ENCODE data around the gene MARF1. TPM values are rescaled to one million over a fixed set of nuclear protein-coding genes. Genes with fewer than 3 reads are reported as not detected.

Gene MARF1
- polyA plus RNA-seq, 1 donor (not counting 4 experiments of a cell fraction or from before 2014, with no cell fraction given), result 12.5 TPM

DNA sequence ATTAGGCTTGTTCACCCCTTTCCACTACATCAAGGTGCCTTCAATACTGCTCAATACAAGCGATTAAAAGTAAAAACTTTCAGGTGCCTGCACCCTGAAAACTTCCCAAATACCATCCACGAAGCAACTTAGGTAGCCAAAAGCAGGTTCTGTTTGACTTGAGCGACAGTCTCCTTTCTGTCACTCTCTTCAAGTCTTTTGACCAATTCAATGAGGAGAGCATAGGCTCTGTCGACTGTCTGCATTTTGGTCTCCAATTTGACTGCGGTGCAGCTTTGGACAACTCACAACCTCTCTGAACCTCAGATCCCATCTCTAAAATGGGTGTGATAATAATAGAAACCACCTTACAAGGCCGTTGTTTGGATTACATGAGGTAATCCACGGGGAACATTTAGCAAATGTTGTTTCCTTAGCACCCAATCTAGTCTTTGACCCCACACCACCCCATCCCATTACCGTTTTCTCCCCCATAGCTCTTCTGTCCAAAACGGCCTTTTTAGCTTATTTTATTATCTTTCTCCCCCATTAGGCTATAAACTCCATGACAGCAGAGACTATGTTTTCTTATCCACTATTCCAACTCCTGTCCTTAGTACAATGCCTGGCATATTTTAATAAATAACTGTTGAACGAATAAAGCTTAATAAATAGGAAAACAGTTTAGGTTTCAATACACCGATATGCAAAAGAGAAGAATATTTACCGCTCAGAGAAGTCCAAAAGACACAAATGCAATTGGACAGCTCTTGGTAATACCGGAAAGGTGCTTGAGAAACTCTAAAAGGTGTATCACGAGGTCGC is 999 bp downstream of the MARF1 start:
- peak; percentile 44 for FAIRE-seq

DNA sequence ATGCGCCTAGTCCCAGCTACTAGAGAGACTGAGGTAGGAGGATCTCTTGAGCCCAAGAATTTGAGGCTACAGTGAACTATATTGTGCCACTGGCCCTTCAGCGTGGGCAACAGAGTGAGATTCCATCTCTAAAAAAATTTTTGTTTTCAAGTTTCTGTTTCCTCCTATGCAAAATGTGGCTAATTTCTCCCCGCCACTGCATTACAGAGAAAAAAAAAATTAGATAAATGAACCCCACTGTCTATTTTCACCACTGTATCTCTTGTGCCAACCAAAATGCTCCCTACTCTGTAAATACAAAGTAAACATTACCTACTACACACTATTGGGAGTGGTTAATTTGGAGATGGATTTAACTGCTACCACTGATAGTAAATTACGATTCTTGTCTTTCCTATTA is 2.0 kb downstream of the MARF1 start:
- H3K9ac ChIP-seq (ENCODE audit: control insufficient read depth, extremely low read depth, insufficient read depth, low read length), result no peak overlapping the region
- H3K9me3 ChIP-seq (ENCODE audit: control insufficient read depth, low read depth, low read length), result no peaks in the 10 kb centered on the region
- TF ChIP-seq, protein P1, sequence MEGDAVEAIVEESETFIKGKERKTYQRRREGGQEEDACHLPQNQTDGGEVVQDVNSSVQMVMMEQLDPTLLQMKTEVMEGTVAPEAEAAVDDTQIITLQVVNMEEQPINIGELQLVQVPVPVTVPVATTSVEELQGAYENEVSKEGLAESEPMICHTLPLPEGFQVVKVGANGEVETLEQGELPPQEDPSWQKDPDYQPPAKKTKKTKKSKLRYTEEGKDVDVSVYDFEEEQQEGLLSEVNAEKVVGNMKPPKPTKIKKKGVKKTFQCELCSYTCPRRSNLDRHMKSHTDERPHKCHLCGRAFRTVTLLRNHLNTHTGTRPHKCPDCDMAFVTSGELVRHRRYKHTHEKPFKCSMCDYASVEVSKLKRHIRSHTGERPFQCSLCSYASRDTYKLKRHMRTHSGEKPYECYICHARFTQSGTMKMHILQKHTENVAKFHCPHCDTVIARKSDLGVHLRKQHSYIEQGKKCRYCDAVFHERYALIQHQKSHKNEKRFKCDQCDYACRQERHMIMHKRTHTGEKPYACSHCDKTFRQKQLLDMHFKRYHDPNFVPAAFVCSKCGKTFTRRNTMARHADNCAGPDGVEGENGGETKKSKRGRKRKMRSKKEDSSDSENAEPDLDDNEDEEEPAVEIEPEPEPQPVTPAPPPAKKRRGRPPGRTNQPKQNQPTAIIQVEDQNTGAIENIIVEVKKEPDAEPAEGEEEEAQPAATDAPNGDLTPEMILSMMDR (optimal IDR thresholded peaks at IDR 0.05 in 1 of 3, IDR thresholded peaks at IDR 0.05 in 1 of 3, conservative IDR thresholded peaks at IDR 0.05 in 1 of 3; ENCODE audit: extremely low read depth in 1 of 3, insufficient read depth in 2 of 3, low read length in 3 of 3), result no peak
- no peak overlapping the region for H2AFZ ChIP-seq (ENCODE audit: control insufficient read depth, low read length)
- peak overlapping the region; percentile 89 for H3K27ac ChIP-seq (ENCODE audit: control insufficient read depth, insufficient read depth, low read length)
- no peaks in the 10 kb centered on the region for H4K20me1 ChIP-seq (ENCODE audit: control insufficient read depth, extremely low read depth, insufficient read depth, low read length)
- peaks cover 26% of the 10 kb centered on the region for H3K4me1 ChIP-seq (ENCODE audit: control insufficient read depth, extremely low read depth, insufficient read depth, low read length)
- peaks cover 24% of the 10 kb centered on the region for H3K79me2 ChIP-seq (ENCODE audit: control insufficient read depth, insufficient read depth, low read length)
- H3K9me1 ChIP-seq (ENCODE audit: control insufficient read depth, extremely low read depth, insufficient read depth, low read length), result no peaks in the 10 kb centered on the region
- peaks cover 6 to 13% of the 10 kb centered on the region in 2 experiments for H3K36me3 ChIP-seq (ENCODE audit: control insufficient read depth in 2 of 2, extremely low read depth in 1 of 2, insufficient read depth in 2 of 2, low read length in 2 of 2)
- peak overlapping the region; percentile 95 for H3K4me2 ChIP-seq (ENCODE audit: control insufficient read depth, extremely low read depth, insufficient read depth, low read depth, low read length)
- H3K4me3 ChIP-seq (ENCODE audit: control insufficient read depth in 2 of 3, extremely low read depth in 1 of 3, insufficient read depth in 2 of 3, low read depth in 1 of 3, low read length in 3 of 3), result no peak overlapping the region
- H3K27me3 ChIP-seq (ENCODE audit: control insufficient read depth, extremely low read depth, insufficient read depth, low read length), result no peaks in the 10 kb centered on the region
- dilution Hi-C loops (cut with MboI; ENCODE audit: extremely low pct_ligation_motif_present, low sequenced_read_pairs), result no loop called here
- FAIRE-seq (no peak), DNase-seq (ENCODE audit: low read depth, low spot score) (no peak)

More for the DNA sequence above, 999 bp downstream of the MARF1 start:
- H4K20me1 ChIP-seq (ENCODE audit: control insufficient read depth, extremely low read depth, insufficient read depth, low read length), result no peaks in the 10 kb centered on the region
- H3K79me2 ChIP-seq (ENCODE audit: control insufficient read depth, insufficient read depth, low read length), result peaks cover 24% of the 10 kb centered on the region
- H3K9me1 ChIP-seq (ENCODE audit: control insufficient read depth, extremely low read depth, insufficient read depth, low read length), result no peaks in the 10 kb centered on the region
- peaks cover 31% of the 10 kb centered on the region for H3K4me1 ChIP-seq (ENCODE audit: control insufficient read depth, extremely low read depth, insufficient read depth, low read length)
- peaks cover 5 to 9% of the 10 kb centered on the region in 2 experiments for H3K36me3 ChIP-seq (ENCODE audit: control insufficient read depth in 2 of 2, extremely low read depth in 1 of 2, insufficient read depth in 2 of 2, low read length in 2 of 2)
- peak overlapping the region; percentile 97 for H3K9ac ChIP-seq (ENCODE audit: control insufficient read depth, extremely low read depth, insufficient read depth, low read length)
- peak overlapping the region; percentile 95 for H3K4me2 ChIP-seq (ENCODE audit: control insufficient read depth, extremely low read depth, insufficient read depth, low read depth, low read length)
- no peak for TF ChIP-seq EZH2 (IDR thresholded peaks at IDR 0.05; ENCODE audit: low read length)
- TF ChIP-seq, protein P1 (optimal IDR thresholded peaks at IDR 0.05 in 1 of 3, IDR thresholded peaks at IDR 0.05 in 1 of 3, conservative IDR thresholded peaks at IDR 0.05 in 1 of 3; ENCODE audit: extremely low read depth in 1 of 3, insufficient read depth in 2 of 3, low read length in 3 of 3), result no peak
- H3K27ac ChIP-seq (ENCODE audit: control insufficient read depth, insufficient read depth, low read length), result peak overlapping the region; percentile 89
- no peaks in the 10 kb centered on the region for H3K9me3 ChIP-seq (ENCODE audit: control insufficient read depth, low read depth, low read length)
- H3K4me3 ChIP-seq (ENCODE audit: control insufficient read depth in 2 of 3, extremely low read depth in 1 of 3, insufficient read depth in 2 of 3, low read depth in 1 of 3, low read length in 3 of 3), result peak overlapping the region; percentile 94 to 97 (median 95)
- DNase-seq (ENCODE audit: low read depth, low spot score), result no peak
- H2AFZ ChIP-seq (ENCODE audit: control insufficient read depth, low read length), result peak overlapping the region; percentile 90
- dilution Hi-C loops (cut with MboI; ENCODE audit: extremely low pct_ligation_motif_present, low sequenced_read_pairs), result no loop called here
- H3K27me3 ChIP-seq (ENCODE audit: control insufficient read depth, extremely low read depth, insufficient read depth, low read length), result no peaks in the 10 kb centered on the region
